HepG2 (cell line): ENCODE measurements around the gene CYP19A1. TPM values are rescaled to one million over a fixed set of nuclear protein-coding genes. Genes with fewer than 3 reads are reported as not detected.

ENCODE experiments used
- AHR ChIP-seq: IDR thresholded peaks from 2 replicates; pipeline ENCODE4 v1.6.1; 2018; ENCODE audit warnings: missing genetic modification reagents, missing compliant biosample characterization
- ARHGAP35 ChIP-seq: sonication (generic); formaldehyde crosslinking; IDR thresholded peaks from 2 replicates; pipeline ENCODE4 v1.9.0; 2022; ENCODE audit warnings: mild to moderate bottlenecking, inconsistent platforms, moderate library complexity, missing genetic modification reagents, borderline replicate concordance
- CREM ChIP-seq, 2 experiments: sonication (generic) in 1 of 2; formaldehyde crosslinking in 1 of 2; IDR thresholded peaks; 2 replicates each; pipeline versions ENCODE4 v1.4.0 to v1.6.1; 2016 to 2020; ENCODE audit warnings: antibody characterized with exemption in 1 of 2, mild to moderate bottlenecking in 1 of 2, missing genetic modification reagents in 1 of 2
- DZIP1 ChIP-seq: sonication (generic); formaldehyde crosslinking; IDR thresholded peaks from 2 replicates; pipeline ENCODE4 v1.5.0; 2020; ENCODE audit warnings: mild to moderate bottlenecking, missing genetic modification reagents
- FOXA3 ChIP-seq: IDR thresholded peaks from 2 replicates; pipeline ENCODE4 v1.6.1; 2016; ENCODE audit warnings: missing genetic modification reagents, missing compliant biosample characterization
- GATAD1 ChIP-seq: IDR thresholded peaks from 2 replicates; pipeline ENCODE4 v1.6.1; 2016; ENCODE audit warnings: missing genetic modification reagents, missing compliant biosample characterization
- HES4 ChIP-seq: sonication (generic); formaldehyde crosslinking; IDR thresholded peaks from 2 replicates; pipeline ENCODE4 v1.9.0; 2021; ENCODE audit warnings: mild to moderate bottlenecking, missing genetic modification reagents, borderline replicate concordance
- MTERF4 ChIP-seq: sonication (generic); formaldehyde crosslinking; IDR thresholded peaks from 2 replicates; pipeline ENCODE4 v1.8.0; 2023; ENCODE audit warnings: mild to moderate bottlenecking, missing genetic modification reagents
- NR2F1 ChIP-seq, 2 experiments: fragments of 450-650 bp in 1 of 2; formaldehyde crosslinking in 1 of 2; IDR thresholded peaks; 2 replicates each; pipeline versions ENCODE4 v1.5.0 to v1.6.1; 2016 to 2020; ENCODE audit warnings: mild to moderate bottlenecking in 1 of 2, missing compliant biosample characterization in 1 of 2, missing genetic modification reagents in 1 of 2, moderate library complexity in 1 of 2
- PRPF4 ChIP-seq: fragments of 200-400 bp; formaldehyde crosslinking; IDR thresholded peaks from 2 replicates; pipeline ENCODE4 v1.6.1; 2016; ENCODE audit warnings: low read length, low read depth; ENCODE audit not compliant: poor library complexity, severe bottlenecking
- SCMH1 ChIP-seq: sonication (generic); formaldehyde crosslinking; IDR thresholded peaks from 2 replicates; pipeline ENCODE4 v1.9.0; 2021; ENCODE audit warnings: missing genetic modification reagents, mild to moderate bottlenecking, borderline replicate concordance
- TBP ChIP-seq: sonication (generic); formaldehyde crosslinking; IDR thresholded peaks from 2 replicates; pipeline ENCODE4 v1.5.0; 2020; ENCODE audit warnings: missing genetic modification reagents
- TIGD3 ChIP-seq: sonication (generic); formaldehyde crosslinking; IDR thresholded peaks from 2 replicates; pipeline ENCODE4 v1.5.1; 2020; ENCODE audit warnings: mild to moderate bottlenecking, missing genetic modification reagents, borderline replicate concordance
- TOPORS ChIP-seq: sonication (generic); formaldehyde crosslinking; IDR thresholded peaks from 2 replicates; pipeline ENCODE4 v1.8.0; 2023; ENCODE audit warnings: mild to moderate bottlenecking, missing genetic modification reagents
- ZNF24 ChIP-seq: fragments of 450-650 bp; IDR thresholded peaks from 2 replicates; pipeline ENCODE4 v1.6.1; 2017; ENCODE audit warnings: antibody characterized with exemption, mild to moderate bottlenecking
- ZNF558 ChIP-seq: sonication (generic); formaldehyde crosslinking; IDR thresholded peaks from 2 replicates; pipeline ENCODE4 v1.9.0; 2022; ENCODE audit warnings: mild to moderate bottlenecking, missing genetic modification reagents, borderline replicate concordance
- ZNF609 ChIP-seq: sonication (generic); formaldehyde crosslinking; IDR thresholded peaks from 2 replicates; pipeline ENCODE4 v1.4.0; 2020; ENCODE audit warnings: mild to moderate bottlenecking, missing genetic modification reagents, borderline replicate concordance
- ZNF615 ChIP-seq: sonication (generic); formaldehyde crosslinking; IDR thresholded peaks from 2 replicates; pipeline ENCODE4 v1.5.0; 2020; ENCODE audit warnings: mild to moderate bottlenecking, missing genetic modification reagents, borderline replicate concordance
- polyA plus RNA-seq, 8 experiments: library from polyadenylated mRNA; depleted of rRNA in 3 of 8; stranded (reverse) in 7 of 8; unstranded in 1 of 8; fragments of >200 nt; fragmentation: Illumina TruSeq in 4 of 8; extraction: Trizol in 4 of 8; gene quantifications; 2 replicates each; pipeline versions ENCODE4 v1.2.1 to v1.2.3, GENCODE V29; 2011 to 2016; ENCODE audit warnings: low read depth in 4 of 8, missing spikeins in 1 of 8, mixed read lengths in 1 of 8; ENCODE audit not compliant: insufficient read depth in 1 of 8
- total RNA-seq, 5 experiments: library from RNA; depleted of rRNA; stranded (reverse); fragments of >200 nt; fragmentation: Illumina TruSeq; extraction: Trizol; gene quantifications; 2 replicates each; pipeline ENCODE4 v1.2.3, GENCODE V29; 2016; ENCODE audit warnings: low read depth in 1 of 5

CYP19A1 gene
- total and polyA plus RNA-seq, 2 of the 13 experiments (the other 11 are each of a cell fraction or from before 2014, with no cell fraction given) = 10.9 to 23.0 TPM

GRCh38 chr15:51318382-51319150 is 19.8 kb downstream of the CYP19A1 start (continued):
- TF ChIP-seq MTERF4 (CRISPR knock-in tag) (no peak), ZNF609 (peak; percentile 11; the same call in 1 of the 2 replicates), ARHGAP35 (CRISPR knock-in tag) (no peak; the same call in 1 of the 2 replicates), HES4 (CRISPR knock-in tag) (no peak), PRPF4 (no peak), TIGD3 (no peak), DZIP1 (CRISPR knock-in tag) (no peak), FOXA3 (CRISPR knock-in tag) (peak; percentile 25; the same call in 1 of the 2 replicates), ZNF24 (no peak), ZNF558 (CRISPR knock-in tag) (no peak), GATAD1 (CRISPR knock-in tag) (peak; percentile 23; the same call in 1 of the 2 replicates), NR2F1 (CRISPR knock-in tag; IDR thresholded peaks at IDR 0.05) (peak in 1 of 2 experiments; percentile 72; a peak in 1 of 4 replicates), ZNF615 (CRISPR knock-in tag) (no peak), CREM (IDR thresholded peaks at IDR 0.05) (peak; percentile 65; the same call in 1 of the 2 replicates), CREM (CRISPR knock-in tag; IDR thresholded peaks at IDR 0.05) (no peak), SCMH1 (CRISPR knock-in tag) (no peak), TBP (no peak), TOPORS (no peak), AHR (CRISPR knock-in tag) (no peak)
